Peyer's patch (tissue), 4 donors: ENCODE results near the gene XPNPEP2. TPM values are rescaled to one million over a fixed set of nuclear protein-coding genes. Genes with fewer than 3 reads are reported as not detected.

Source experiments
- DNase-seq, 3 donors: peaks; one replicate each; pipeline ENCODE4 v3.0.0-alpha.2; 2017 to 2019
- H3K27ac ChIP-seq, 4 donors: fragments of 200-600 bp; sonication (generic); one replicate each; pipeline ENCODE4 v1.5.1; 2016 to 2019
- H3K27me3 ChIP-seq, 2 donors: fragments of 200-600 bp; sonication (generic); one replicate each; pipeline ENCODE4 v1.5.1; 2019
- H3K36me3 ChIP-seq, 3 donors: fragments of 200-600 bp; sonication (generic); one replicate each; pipeline ENCODE4 v1.5.1; 2016 to 2019
- H3K4me1 ChIP-seq, 4 donors: fragments of 200-600 bp; sonication (generic); one replicate each; pipeline ENCODE4 v1.5.1; 2016 to 2019
- H3K4me3 ChIP-seq, 4 donors: fragments of 200-600 bp; sonication (generic); 1 replicate in 3 of 4; 2 replicates in 1 of 4; pipeline ENCODE4 v1.5.1; 2016 to 2019; ENCODE audit warnings: mild to moderate bottlenecking in 1 of 4
- H3K9me3 ChIP-seq, 4 donors: fragments of 200-600 bp; sonication (generic); one replicate each; pipeline ENCODE4 v1.5.1; 2016 to 2019; ENCODE audit warnings: mild to moderate bottlenecking in 1 of 4
- POLR2A ChIP-seq, 2 donors: fragments of 450-650 bp; IDR thresholded peaks; one replicate each; pipeline ENCODE4 v1.5.1; 2017; ENCODE audit warnings: antibody characterized with exemption in 2 of 2, mild to moderate bottlenecking in 2 of 2, moderate library complexity in 2 of 2
- total RNA-seq, 4 donors: library from RNA; depleted of rRNA; stranded (reverse); fragments of >200 nt; gene quantifications; one replicate each; pipeline ENCODE4 v1.1.0, GENCODE V29; 2016
- TF ChIP-seq, protein P1 (sequence below), 6 experiments: fragments of 450-650 bp in 4 of 6; fragments of 200-600 bp in 2 of 6; sonication (generic) in 1 of 6; IDR thresholded peaks; one replicate each; pipeline ENCODE4 v1.5.1; 2017 to 2019; ENCODE audit warnings: antibody characterized with exemption in 6 of 6, mild to moderate bottlenecking in 3 of 6, moderate library complexity in 1 of 6

Gene XPNPEP2
- total RNA-seq, 4 donors from 2014 or later, result 5.8 to 875 (median 803) TPM

DNA sequence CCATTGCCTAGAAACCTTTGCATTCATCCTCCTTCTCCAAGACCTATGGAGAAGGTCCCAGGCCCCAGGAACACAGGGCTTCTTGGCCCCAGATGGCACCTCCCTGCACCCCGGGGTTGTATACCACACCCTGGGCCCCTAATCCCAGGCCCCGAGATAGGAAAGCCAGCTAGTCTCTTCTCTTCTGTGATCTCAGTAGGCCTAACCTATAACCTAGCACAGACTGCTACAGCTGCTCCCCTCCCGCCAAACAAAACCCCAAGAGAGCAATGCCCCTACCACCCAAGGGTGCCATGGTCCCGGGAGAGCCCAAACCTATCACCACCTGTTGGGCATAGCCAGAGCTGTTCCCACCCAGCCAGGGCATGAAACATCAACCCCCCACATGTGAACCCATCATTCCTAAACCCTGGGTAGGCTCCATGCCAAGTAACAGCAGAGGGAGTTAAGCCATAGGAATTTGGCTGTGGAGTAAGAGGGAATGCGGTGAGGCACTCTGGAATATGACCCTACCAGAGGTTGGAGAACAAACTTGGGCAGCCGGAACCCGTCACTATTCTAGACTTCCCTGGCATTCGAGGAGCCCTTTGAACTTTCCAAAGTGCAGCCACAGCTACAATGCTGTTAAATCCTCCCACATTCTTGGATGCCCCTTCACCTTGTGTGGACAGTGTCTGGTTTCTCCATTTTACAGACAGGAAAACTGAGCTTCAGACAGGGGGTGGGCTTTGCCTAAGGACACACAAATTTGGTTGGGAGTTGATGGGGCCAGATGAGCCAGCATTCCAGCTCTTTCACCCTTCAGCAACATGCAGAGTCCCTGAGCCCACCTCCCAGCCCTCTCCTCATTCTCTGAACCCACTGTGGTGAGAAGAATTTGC is 30.0 kb downstream of the XPNPEP2 start:
- peaks cover 0 to 16% (median 4%) of the 10 kb centered on the region in 4 donors for H3K4me1 ChIP-seq
- H3K27ac ChIP-seq, result peak overlapping the region; percentile 48 to 74 (median 70)
- DNase-seq, result no peak
- H3K9me3 ChIP-seq, result no peaks in the 10 kb centered on the region
- TF ChIP-seq, protein P1, sequence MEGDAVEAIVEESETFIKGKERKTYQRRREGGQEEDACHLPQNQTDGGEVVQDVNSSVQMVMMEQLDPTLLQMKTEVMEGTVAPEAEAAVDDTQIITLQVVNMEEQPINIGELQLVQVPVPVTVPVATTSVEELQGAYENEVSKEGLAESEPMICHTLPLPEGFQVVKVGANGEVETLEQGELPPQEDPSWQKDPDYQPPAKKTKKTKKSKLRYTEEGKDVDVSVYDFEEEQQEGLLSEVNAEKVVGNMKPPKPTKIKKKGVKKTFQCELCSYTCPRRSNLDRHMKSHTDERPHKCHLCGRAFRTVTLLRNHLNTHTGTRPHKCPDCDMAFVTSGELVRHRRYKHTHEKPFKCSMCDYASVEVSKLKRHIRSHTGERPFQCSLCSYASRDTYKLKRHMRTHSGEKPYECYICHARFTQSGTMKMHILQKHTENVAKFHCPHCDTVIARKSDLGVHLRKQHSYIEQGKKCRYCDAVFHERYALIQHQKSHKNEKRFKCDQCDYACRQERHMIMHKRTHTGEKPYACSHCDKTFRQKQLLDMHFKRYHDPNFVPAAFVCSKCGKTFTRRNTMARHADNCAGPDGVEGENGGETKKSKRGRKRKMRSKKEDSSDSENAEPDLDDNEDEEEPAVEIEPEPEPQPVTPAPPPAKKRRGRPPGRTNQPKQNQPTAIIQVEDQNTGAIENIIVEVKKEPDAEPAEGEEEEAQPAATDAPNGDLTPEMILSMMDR (IDR thresholded peaks at IDR 0.05), result no peak
- no peak for TF ChIP-seq POLR2A (IDR thresholded peaks at IDR 0.05)
- H3K36me3 ChIP-seq, result no peaks in the 10 kb centered on the region
- no peak overlapping the region for H3K4me3 ChIP-seq
- H3K27me3 ChIP-seq, result no peaks in the 10 kb centered on the region

DNA sequence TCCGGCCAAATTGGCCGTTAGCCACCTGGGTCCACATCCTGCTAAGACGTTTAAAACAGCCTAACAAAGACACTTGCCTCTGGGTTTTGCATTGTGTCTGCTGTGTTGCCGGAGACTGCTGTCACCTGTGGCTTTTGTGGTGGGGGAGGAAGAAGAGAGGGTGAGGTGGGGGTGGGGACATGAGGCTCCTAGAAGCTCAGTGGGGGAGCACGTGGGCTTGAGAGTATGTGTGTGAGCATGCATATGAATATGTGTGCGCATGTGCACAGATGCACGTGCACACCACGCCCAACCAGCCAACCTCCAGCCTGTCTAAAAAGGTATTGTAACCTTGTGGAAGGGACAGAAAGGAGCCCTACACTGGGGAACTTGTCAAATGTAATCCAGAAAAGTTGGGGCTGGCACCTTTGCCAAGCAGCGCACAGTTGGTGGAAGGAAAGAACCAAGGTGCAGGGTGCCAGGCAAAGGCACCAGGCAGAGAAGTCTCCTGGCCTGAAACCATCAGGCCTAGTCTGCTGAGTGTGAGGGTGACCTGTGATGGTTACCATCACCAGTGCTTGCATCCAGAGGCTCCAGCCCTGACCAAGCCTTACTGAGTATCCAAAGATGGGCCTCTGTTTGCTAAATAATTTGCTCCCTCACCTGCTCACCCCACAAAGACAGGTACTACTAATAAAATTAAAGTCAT is 30.8 kb downstream of the XPNPEP2 start:
- Histone ChIP-seq H3K27ac (peak overlapping the region; percentile 48 to 74 (median 70)), H3K4me1 (peaks cover 0 to 17% (median 4%) of the 10 kb centered on the region in 4 donors), H3K27me3 (no peaks in the 10 kb centered on the region), H3K36me3 (no peaks in the 10 kb centered on the region), H3K9me3 (no peaks in the 10 kb centered on the region), H3K4me3 (no peak overlapping the region)
- DNase-seq, result peak in 2 of 3 donors; percentile 88 to 90
- no peak for TF ChIP-seq POLR2A (IDR thresholded peaks at IDR 0.05)
- TF ChIP-seq, protein P1 (IDR thresholded peaks at IDR 0.05), result no peak

DNA sequence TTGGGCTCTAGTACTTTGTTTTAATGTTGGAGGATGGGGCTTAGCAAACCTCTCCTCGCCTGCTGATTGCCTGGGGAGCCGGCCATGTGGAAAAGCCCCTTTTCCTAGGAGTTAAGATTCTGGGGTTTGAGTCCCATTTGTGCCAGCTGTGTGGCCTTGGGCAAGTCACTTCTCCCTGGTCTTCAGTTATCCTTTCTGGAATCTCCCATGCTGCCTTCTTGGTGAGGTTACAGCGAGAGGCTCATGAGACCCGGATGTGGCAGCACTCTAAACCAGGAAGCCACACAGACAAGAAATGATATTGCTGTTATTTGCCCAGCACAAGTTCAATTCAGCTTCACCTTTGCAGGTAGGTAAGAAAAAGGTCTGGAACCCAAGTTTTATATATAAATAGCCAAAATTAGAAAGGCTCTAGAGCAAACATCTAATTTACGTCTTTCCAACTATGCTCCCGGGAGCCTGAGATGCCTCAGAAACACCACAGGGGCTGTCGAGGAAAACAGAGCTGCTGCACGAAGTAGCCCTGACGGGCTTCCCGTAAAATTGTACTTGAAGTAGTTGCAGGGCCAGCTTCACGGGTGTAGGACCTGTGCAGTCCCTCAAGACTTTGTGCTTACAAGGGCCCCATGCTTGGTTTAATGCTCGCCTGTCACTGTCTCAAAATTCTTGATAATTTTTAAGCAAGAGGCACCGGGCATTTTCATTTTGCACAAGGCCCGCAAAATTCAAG is 32.7 kb downstream of the XPNPEP2 start:
- Histone ChIP-seq H3K4me3 (no peak overlapping the region), H3K27me3 (no peaks in the 10 kb centered on the region), H3K27ac (peak overlapping the region; percentile 42 to 79 (median 62)), H3K4me1 (peaks cover 0 to 17% (median 7%) of the 10 kb centered on the region in 4 donors), H3K9me3 (no peaks in the 10 kb centered on the region), H3K36me3 (no peaks in the 10 kb centered on the region)
- TF ChIP-seq, protein P1 (IDR thresholded peaks at IDR 0.05), result no peak
- TF ChIP-seq POLR2A (IDR thresholded peaks at IDR 0.05), result no peak
- DNase-seq, result peak in 1 of 3 donors; percentile 53

DNA sequence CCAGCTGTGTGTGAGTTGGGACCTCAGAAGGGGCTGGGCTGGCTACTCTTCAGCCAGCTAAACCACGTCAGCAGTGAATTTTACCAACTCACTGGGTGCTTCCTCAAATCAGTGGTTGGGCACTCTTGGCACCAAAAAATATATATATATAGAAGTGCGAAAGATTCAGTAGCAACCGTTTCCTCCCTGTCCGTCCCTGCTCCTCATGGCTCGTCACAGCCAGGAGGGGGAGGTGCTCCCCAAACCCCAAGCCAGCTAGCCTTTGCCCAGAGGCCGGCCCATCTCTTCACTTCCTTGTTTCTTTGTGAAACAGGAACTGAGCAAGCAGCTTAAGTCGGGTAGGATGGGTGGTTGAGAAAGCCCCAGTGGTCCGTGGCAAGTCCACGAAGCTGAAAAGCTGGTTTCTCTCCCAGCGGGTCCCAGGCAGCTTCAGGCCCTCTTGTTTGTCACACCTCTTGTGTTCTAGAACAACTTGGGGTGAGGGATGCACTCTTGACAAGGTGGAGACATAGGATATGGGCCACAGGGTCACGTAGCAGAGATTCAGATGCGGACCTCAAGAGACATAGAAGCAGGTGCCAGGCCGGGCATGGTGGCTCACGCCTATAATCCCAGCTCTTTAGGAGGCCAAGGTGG is 34.1 kb downstream of the XPNPEP2 start:
- no peaks in the 10 kb centered on the region for H3K27me3 ChIP-seq
- no peak overlapping the region for H3K4me3 ChIP-seq
- H3K9me3 ChIP-seq, result no peaks in the 10 kb centered on the region
- peak overlapping the region; percentile 68 to 87 (median 80) for H3K27ac ChIP-seq
- H3K4me1 ChIP-seq, result peaks cover 0 to 23% (median 8%) of the 10 kb centered on the region in 4 donors
- peak; percentile 76 to 94 (median 84) for DNase-seq
- TF ChIP-seq, protein P1 (IDR thresholded peaks at IDR 0.05), result peak in 1 of 6 experiments; percentile 12
- no peak for TF ChIP-seq POLR2A (IDR thresholded peaks at IDR 0.05)
- no peaks in the 10 kb centered on the region for H3K36me3 ChIP-seq
